Activated CD4-positive, alpha-beta T cell treated with anti-CD3 and anti-CD28 coated beads, Interleukin-2, amount 50 U/mL, for 1 hour (primary cell): ENCODE results near the gene HCN1.

ENCODE experiments used
- DNase-seq: peaks from one replicate; pipeline ENCODE4 v3.0.0-alpha.2; 2020

Gene HCN1

GRCh38 chr5:45279109-45279508 lies 417.1 kb downstream of the HCN1 start:
- no peak for DNase-seq

- DNase-seq = no peak
Measured at GRCh38 chr5:45277860-45278259, 418.3 kb downstream of the HCN1 start.

GRCh38 chr5:45274241-45274640 lies 421.9 kb downstream of the HCN1 start:
- no peak for DNase-seq

- no peak for DNase-seq
Measured at GRCh38 chr5:45271626-45272025, 424.6 kb downstream of the HCN1 start.

- DNase-seq = no peak
Measured at GRCh38 chr5:45264447-45264846, 431.7 kb downstream of the HCN1 start.

- DNase-seq = no peak
Measured at GRCh38 chr5:45262061-45262590, 434.1 kb downstream of the HCN1 start.

GRCh38 chr5:45261125-45261524 lies 435.1 kb downstream of the HCN1 start:
- no peak for DNase-seq

- no peak for DNase-seq
Measured at GRCh38 chr5:45260292-45260691, 435.9 kb downstream of the HCN1 start.

- DNase-seq = no peak
Measured at GRCh38 chr5:45252978-45253377, 443.2 kb downstream of the HCN1 start.

GRCh38 chr5:45252541-45252940 lies 443.6 kb downstream of the HCN1 start:
- no peak for DNase-seq

- DNase-seq = no peak
Measured at GRCh38 chr5:45225571-45226031, 470.6 kb downstream of the HCN1 start.

GRCh38 chr5:45205403-45205961 lies 490.7 kb downstream of the HCN1 start:
- DNase-seq = no peak
